ENCODE measurements around the gene NUDCD2.
"Not testable (repeated sequence)": the region's sequence is repeated elsewhere in the genome, so short reads cannot be mapped to it uniquely, and the experiment has no call there.

Gene NUDCD2

GRCh38 chr5:163436515-163436914 lies 23.4 kb downstream of the NUDCD2 start:
- no peak for TF ChIP-seq CTCF (IDR thresholded peaks at IDR 0.05; ENCODE audit: low read depth, low read length, missing control alignments)
- no peak for DNase-seq
- H3K4me3 ChIP-seq (ENCODE audit: low read depth, low read length), result no peak overlapping the region
- no peaks in the 10 kb centered on the region for H3K27me3 ChIP-seq (replicated peaks)
- peaks cover 17% of the 10 kb centered on the region for H3K36me3 ChIP-seq (replicated peaks)
- in situ Hi-C loops (cut with HindIII; ENCODE audit: low pct_ligation_motif_present, low sequenced_read_pairs), result no loop called here
- H3K27ac ChIP-seq, result no peak overlapping the region

GRCh38 chr5:163434401-163434866 lies 25.5 kb downstream of the NUDCD2 start:
- Histone ChIP-seq H3K36me3 (replicated peaks) (peaks cover 4% of the 10 kb centered on the region), H3K27me3 (replicated peaks) (no peaks in the 10 kb centered on the region), H3K27ac (no peak overlapping the region), H3K4me3 (ENCODE audit: low read depth, low read length) (no peak overlapping the region)
- no peak for TF ChIP-seq CTCF (IDR thresholded peaks at IDR 0.05; ENCODE audit: low read depth, low read length, missing control alignments)
- DNase-seq, result peak; percentile 9
- in situ Hi-C loops (cut with HindIII; ENCODE audit: low pct_ligation_motif_present, low sequenced_read_pairs), result no loop called here

GRCh38 chr5:163433271-163433670 lies 26.6 kb downstream of the NUDCD2 start:
- Histone ChIP-seq H3K36me3 (replicated peaks) (no peaks in the 10 kb centered on the region), H3K4me3 (ENCODE audit: low read depth, low read length) (no peak overlapping the region), H3K27ac (no peak overlapping the region), H3K27me3 (replicated peaks) (no peaks in the 10 kb centered on the region)
- in situ Hi-C loops (cut with HindIII; ENCODE audit: low pct_ligation_motif_present, low sequenced_read_pairs), result no loop called here
- DNase-seq, result no peak
- TF ChIP-seq CTCF (IDR thresholded peaks at IDR 0.05; ENCODE audit: low read depth, low read length, missing control alignments), result no peak

GRCh38 chr5:163432544-163432943 lies 27.4 kb downstream of the NUDCD2 start:
- no peaks in the 10 kb centered on the region for H3K36me3 ChIP-seq (replicated peaks)
- no peak for DNase-seq
- in situ Hi-C loops (cut with HindIII; ENCODE audit: low pct_ligation_motif_present, low sequenced_read_pairs), result no loop called here
- no peak overlapping the region for H3K4me3 ChIP-seq (ENCODE audit: low read depth, low read length)
- no peak overlapping the region for H3K27ac ChIP-seq
- no peaks in the 10 kb centered on the region for H3K27me3 ChIP-seq (replicated peaks)
- TF ChIP-seq CTCF (IDR thresholded peaks at IDR 0.05; ENCODE audit: low read depth, low read length, missing control alignments), result no peak

GRCh38 chr5:163426128-163426527 lies 33.8 kb downstream of the NUDCD2 start:
- in situ Hi-C loops (cut with HindIII; ENCODE audit: low pct_ligation_motif_present, low sequenced_read_pairs); H3K27me3 ChIP-seq (replicated peaks); H3K27ac ChIP-seq; H3K36me3 ChIP-seq (replicated peaks); DNase-seq; H3K4me3 ChIP-seq (ENCODE audit: low read depth, low read length): not testable (repeated sequence)

GRCh38 chr5:163424836-163425235 lies 35.1 kb downstream of the NUDCD2 start:
- DNase-seq, result no peak
- in situ Hi-C loops (cut with HindIII; ENCODE audit: low pct_ligation_motif_present, low sequenced_read_pairs), result no loop called here
- Histone ChIP-seq H3K27ac (no peak overlapping the region), H3K4me3 (ENCODE audit: low read depth, low read length) (no peak overlapping the region), H3K36me3 (replicated peaks) (no peaks in the 10 kb centered on the region), H3K27me3 (replicated peaks) (no peaks in the 10 kb centered on the region)
- TF ChIP-seq CTCF (IDR thresholded peaks at IDR 0.05; ENCODE audit: low read depth, low read length, missing control alignments), result no peak

GRCh38 chr5:163415673-163416072 lies 44.2 kb downstream of the NUDCD2 start:
- H3K36me3 ChIP-seq (replicated peaks); DNase-seq; H3K27me3 ChIP-seq (replicated peaks); H3K4me3 ChIP-seq (ENCODE audit: low read depth, low read length); H3K27ac ChIP-seq; in situ Hi-C loops (cut with HindIII; ENCODE audit: low pct_ligation_motif_present, low sequenced_read_pairs): not testable (repeated sequence)

Measured in brain microvascular endothelial cell (primary cell).